A549 (cell line): ENCODE data around the gene SPAG7. TPM values are rescaled to one million over a fixed set of nuclear protein-coding genes. Genes with fewer than 3 reads are reported as not detected.
A peak's percentile ranks its signal among the peaks of the same experiment; 100 is the strongest.

Experiments used
- ATAC-seq, 2 experiments: fragments of 200-7000 bp in 1 of 2; fragments of >200 bp in 1 of 2; cut with Nextera tagmentation in 1 of 2; cut with Tn5 transposase in 1 of 2; 3 replicates each; pipeline versions ENCODE4 v1.8.0 to v1.9.1; 2018 to 2020; ENCODE audit warnings: mild to moderate bottlenecking in 1 of 2, moderate library complexity in 1 of 2
- CTCF ChIA-PET: fragments of 300-600 bp; sonication (Branson Sonifier 250); formaldehyde crosslinking; extraction: SDS; loops from one replicate; lab custom pipeline; 2021; ENCODE audit warnings: antibody characterized with exemption, inconsistent platforms; lab: Yijun Ruan, JAX
- POLR2A ChIA-PET: fragments of 350-600 bp; formaldehyde crosslinking; extraction: SDS; loops from one replicate; lab custom pipeline; 2021; ENCODE audit warnings: antibody characterized with exemption, inconsistent platforms; lab: Yijun Ruan, JAX
- DNase-seq, 2 experiments: peaks; one replicate each; pipeline versions ENCODE4 v3.0.0 to v3.0.0-alpha.2; 2011 to 2016; ENCODE audit warnings: low read depth in 1 of 2, low spot score in 1 of 2
- FAIRE-seq: peaks from 2 replicates; lab custom pipeline; 2011; peaks lifted over from hg19 to GRCh38; lab: Jason Lieb, UNC
- H3K27ac ChIP-seq, 2 experiments: fragments of >200 bp; sonication (Bioruptor Twin); formaldehyde crosslinking; 3 replicates each; pipeline ENCODE4 v1.5.1; 2016 to 2017
- H3K4me1 ChIP-seq: fragments of >200 bp; sonication (Bioruptor Twin); formaldehyde crosslinking; 3 replicates; pipeline ENCODE4 v1.6.1; 2016
- H3K4me2 ChIP-seq: fragments of >200 bp; sonication (Bioruptor Twin); formaldehyde crosslinking; 3 replicates; pipeline ENCODE4 v1.6.1; 2016
- H3K4me3 ChIP-seq: fragments of >200 bp; sonication (Bioruptor Twin); formaldehyde crosslinking; 3 replicates; pipeline ENCODE4 v1.5.1; 2016
- H3K9me3 ChIP-seq: fragments of >200 bp; sonication (Bioruptor Twin); formaldehyde crosslinking; 3 replicates; pipeline ENCODE4 v1.6.1; 2016
- ATOH8 ChIP-seq: fragments of 250-450 bp; sonication (Bioruptor Pico); IDR thresholded peaks from 2 replicates; pipeline ENCODE4 v1.5.0; 2020; ENCODE audit warnings: low read depth, mild to moderate bottlenecking, moderate library complexity
- BCL3 ChIP-seq: fragments of >200 bp; sonication (Bioruptor Twin); formaldehyde crosslinking; IDR thresholded peaks from 3 replicates; pipeline ENCODE4 v1.6.1; 2016
- CHD4 ChIP-seq: fragments of 200-600 bp; sonication (generic); IDR thresholded peaks from 2 replicates; pipeline ENCODE4 v1.6.1; 2016; ENCODE audit warnings: antibody characterized with exemption, mild to moderate bottlenecking, borderline replicate concordance
- E2F6 ChIP-seq: IDR thresholded peaks from 2 replicates; pipeline ENCODE4 v1.6.1; 2012; ENCODE audit warnings: low read depth, borderline replicate concordance
- EHMT2 ChIP-seq: fragments of 200-600 bp; sonication (generic); IDR thresholded peaks from 2 replicates; pipeline ENCODE4 v1.6.1; 2016; ENCODE audit warnings: antibody characterized with exemption, low read depth, mild to moderate bottlenecking, moderate library complexity
- GATA3 ChIP-seq: IDR thresholded peaks from 2 replicates; pipeline ENCODE4 v1.6.1; 2012; ENCODE audit warnings: borderline replicate concordance
- HEYL ChIP-seq: fragments of 250-450 bp; sonication (Bioruptor Pico); IDR thresholded peaks from 2 replicates; pipeline ENCODE4 v1.8.0; 2021; ENCODE audit warnings: mild to moderate bottlenecking, moderate library complexity
- HMGXB4 ChIP-seq: fragments of 250-450 bp; sonication (Bioruptor Pico); IDR thresholded peaks from 2 replicates; pipeline ENCODE4 v1.5.0; 2021; ENCODE audit warnings: mild to moderate bottlenecking, moderate library complexity, borderline replicate concordance
- JUN ChIP-seq, 2 experiments: fragments of >200 bp; sonication (Bioruptor Twin); formaldehyde crosslinking; IDR thresholded peaks; 2 replicates in 1 of 2; 3 replicates in 1 of 2; pipeline ENCODE4 v1.6.1; 2016 to 2017
- KDM5A ChIP-seq: fragments of 200-600 bp; sonication (generic); IDR thresholded peaks from 2 replicates; pipeline ENCODE4 v1.6.1; 2016; ENCODE audit warnings: antibody characterized with exemption, mild to moderate bottlenecking
- MAZ ChIP-seq: fragments of 150-350 bp; IDR thresholded peaks from 2 replicates; pipeline ENCODE4 v1.6.1; 2014; ENCODE audit warnings: antibody characterized with exemption, low read depth, low read length, borderline replicate concordance
- MYC ChIP-seq: IDR thresholded peaks from 2 replicates; pipeline ENCODE4 v1.6.1; 2012; ENCODE audit warnings: mild to moderate bottlenecking, inconsistent platforms, low read length, improper control_type of control experiment, borderline replicate concordance
- NFE2L2 ChIP-seq: fragments of 150-350 bp; conservative IDR thresholded peaks from 2 replicates; pipeline ENCODE4 v1.6.1; 2014; ENCODE audit warnings: low read length
- PBX3 ChIP-seq: IDR thresholded peaks from 2 replicates; pipeline ENCODE4 v1.6.1; 2012
- PHF8 ChIP-seq: fragments of 200-600 bp; sonication (generic); IDR thresholded peaks from 2 replicates; pipeline ENCODE4 v1.6.1; 2016; ENCODE audit warnings: low read depth, mild to moderate bottlenecking, antibody characterized with exemption, moderate library complexity, borderline replicate concordance
- POLR2A ChIP-seq: IDR thresholded peaks from 2 replicates; pipeline ENCODE4 v1.6.1; 2012; ENCODE audit warnings: mild to moderate bottlenecking, low read length
- POLR2AphosphoS2 ChIP-seq: conservative IDR thresholded peaks from 2 replicates; pipeline ENCODE4 v1.6.1; 2012; ENCODE audit warnings: low read length, improper control_type of control experiment, inconsistent platforms
- RAD21 ChIP-seq, 2 experiments: fragments of >200 bp in 1 of 2; sonication (Bioruptor Twin) in 1 of 2; formaldehyde crosslinking in 1 of 2; IDR thresholded peaks in 1 of 2; conservative IDR thresholded peaks in 1 of 2; 2 replicates in 1 of 2; 3 replicates in 1 of 2; pipeline ENCODE4 v1.6.1; 2012 to 2018; ENCODE audit warnings: inconsistent platforms in 1 of 2
- RFX5 ChIP-seq: fragments of 450-650 bp; IDR thresholded peaks from 2 replicates; pipeline ENCODE4 v1.7.1; 2014; ENCODE audit warnings: antibody characterized with exemption, mild to moderate bottlenecking, moderate library complexity
- SMC3 ChIP-seq: fragments of >200 bp; sonication (Bioruptor Twin); formaldehyde crosslinking; IDR thresholded peaks from 3 replicates; pipeline ENCODE4 v1.6.1; 2018; ENCODE audit warnings: inconsistent platforms
- TP53 ChIP-seq: fragments of 250-450 bp; sonication (Bioruptor Pico); IDR thresholded peaks from 2 replicates; pipeline ENCODE4 v1.5.0; 2021; ENCODE audit warnings: mild to moderate bottlenecking, moderate library complexity
- ZFP36 ChIP-seq: fragments of 450-650 bp; IDR thresholded peaks from 2 replicates; pipeline ENCODE4 v1.6.1; 2014; ENCODE audit warnings: borderline replicate concordance; ENCODE audit not compliant: partially characterized antibody
- WGBS: methylation state at CpG from one replicate; pipeline ENCODE4 v1.1.6; 2017; ENCODE audit errors: missing lambda C conversion rate; 5-methylcytosine and 5-hydroxymethylcytosine counted together
- polyA minus RNA-seq: library from RNA; depleted of rRNA, polyadenylated mRNA; stranded (reverse); fragments of >200 nt; gene quantifications from 2 replicates; pipeline ENCODE4 v1.2.3, GENCODE V29; 2011; rRNA and poly(A)+ RNA removed
- polyA plus RNA-seq, 4 experiments: library from polyadenylated mRNA; depleted of rRNA in 3 of 4; stranded (reverse); fragments of >200 nt; fragmentation: RNase III in 1 of 4; extraction: RNeasy Plus Mini Kit Qiagen cat#74134 plus additional on column Dnase treatment in 1 of 4; gene quantifications; 2 replicates in 3 of 4; 3 replicates in 1 of 4; pipeline ENCODE4 v1.2.3, GENCODE V29; 2011 to 2017
- TF ChIP-seq, protein P1 (sequence below): IDR thresholded peaks from 2 replicates; pipeline ENCODE4 v1.6.1; 2012

Gene SPAG7, protein sequence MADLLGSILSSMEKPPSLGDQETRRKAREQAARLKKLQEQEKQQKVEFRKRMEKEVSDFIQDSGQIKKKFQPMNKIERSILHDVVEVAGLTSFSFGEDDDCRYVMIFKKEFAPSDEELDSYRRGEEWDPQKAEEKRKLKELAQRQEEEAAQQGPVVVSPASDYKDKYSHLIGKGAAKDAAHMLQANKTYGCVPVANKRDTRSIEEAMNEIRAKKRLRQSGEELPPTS
- 72.6 and 94.9 TPM in 2 replicates for polyA plus RNA-seq (2011; rRNA removed)
- polyA plus RNA-seq (2012; cell fraction: cytosol; rRNA removed): 83.2 and 107 TPM in 2 replicates
- 65.1 and 68.1 TPM in 2 replicates for polyA plus RNA-seq (2012; cell fraction: nucleus; rRNA removed)
- polyA plus RNA-seq (2017; fragmentation: RNase III; extraction: RNeasy Plus Mini Kit Qiagen cat#74134 plus additional on column Dnase treatment): 101 to 102 TPM (median 102 TPM) in 3 replicates
- polyA minus RNA-seq: 32.7 and 36.0 TPM in 2 replicates

DNA sequence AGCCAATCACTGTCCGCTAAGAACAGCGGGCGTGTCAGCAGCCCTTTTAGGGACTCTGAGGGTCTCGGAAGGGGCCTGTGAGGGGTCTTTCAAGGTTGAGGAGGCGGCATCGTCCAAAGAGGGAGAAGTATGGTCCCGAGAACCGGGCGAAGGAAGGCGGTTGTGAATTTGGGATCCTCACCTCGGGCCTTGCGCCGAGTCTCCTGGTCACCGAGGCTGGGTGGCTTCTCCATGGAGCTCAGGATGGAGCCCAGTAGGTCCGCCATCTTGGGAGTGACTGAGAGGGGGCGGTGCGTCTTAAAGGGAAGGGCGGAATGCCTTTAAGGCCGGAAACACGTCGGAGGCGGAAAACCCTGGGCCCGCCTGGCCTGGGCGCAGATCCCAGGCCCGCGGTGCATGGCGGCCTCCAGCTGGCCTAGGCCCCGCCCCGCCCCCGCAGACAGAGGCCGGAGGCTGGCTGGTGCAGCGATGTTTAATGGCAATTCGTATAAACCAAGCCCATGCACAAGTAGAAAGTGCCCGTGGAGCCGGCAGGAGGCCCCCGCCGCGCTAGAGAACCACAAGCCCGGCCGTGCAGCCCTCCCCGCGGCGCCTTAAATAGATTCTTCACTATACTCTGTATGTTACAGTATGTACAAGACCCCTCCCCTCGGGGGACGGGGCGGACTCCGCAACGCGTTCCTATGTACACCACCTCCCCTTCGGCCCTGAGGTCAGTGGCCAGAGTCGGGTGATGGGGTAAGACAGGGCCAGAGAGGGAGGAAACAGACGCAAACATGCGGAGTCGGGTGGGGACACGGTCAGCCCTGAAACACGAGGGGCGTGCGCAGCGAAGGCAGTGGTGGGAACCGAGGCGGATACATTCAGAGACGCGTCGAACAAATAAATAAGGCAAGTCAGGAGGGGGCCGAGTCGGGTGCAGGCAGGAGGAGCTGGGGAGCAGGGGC, at the start of gene SPAG7:
TSS of gene SPAG7 (minus strand) at position 279 of the 947 bp plus-strand sequence. CDS start at position 266, 13 bp downstream.
- no peak for TF ChIP-seq NFE2L2
- peak; percentile 82 to 97; a peak in 4 of 5 replicates for TF ChIP-seq JUN (IDR thresholded peaks at IDR 0.05)
- 0 out of 2 replicates have a peak, but pooled peaks have one; percentile 44 for TF ChIP-seq KDM5A
- TF ChIP-seq E2F6: peak; percentile 46; the same call in 1 of the 2 replicates
- peak; percentile 77; the same call in 1 of the 2 replicates for TF ChIP-seq MAZ
- TF ChIP-seq RAD21 (conservative IDR thresholded peaks at IDR 0.05 in 1 of 2, IDR thresholded peaks at IDR 0.05 in 1 of 2): peak; percentile 39 to 63
- no peak for TF ChIP-seq ZFP36
- TF ChIP-seq GATA3: peak; percentile 55; the same call in 1 of the 2 replicates
- TF ChIP-seq POLR2AphosphoS2: peak; percentile 63; the same call in 1 of the 2 replicates
- 0 out of 2 replicates have a peak, but pooled peaks have one; percentile 15 for TF ChIP-seq RFX5
- TF ChIP-seq PBX3: peak; percentile 84
- no peak for TF ChIP-seq EHMT2
- no peak for TF ChIP-seq CHD4
- peak; percentile 68; the same call in 1 of the 2 replicates for TF ChIP-seq MYC
- TF ChIP-seq HMGXB4 (CRISPR knock-in tag): peak; percentile 63; the same call in 1 of the 2 replicates
- peak; percentile 82 for TF ChIP-seq PHF8
- TF ChIP-seq POLR2A: peak; percentile 80
- TF ChIP-seq, protein P1, sequence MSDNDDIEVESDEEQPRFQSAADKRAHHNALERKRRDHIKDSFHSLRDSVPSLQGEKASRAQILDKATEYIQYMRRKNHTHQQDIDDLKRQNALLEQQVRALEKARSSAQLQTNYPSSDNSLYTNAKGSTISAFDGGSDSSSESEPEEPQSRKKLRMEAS: peak; percentile 90
- peak; percentile 54; the same call in 2 of the 3 replicates for TF ChIP-seq SMC3
- TF ChIP-seq TP53 (CRISPR knock-in tag): 0 out of 2 replicates have a peak, but pooled peaks have one; percentile 23
- TF ChIP-seq BCL3: peak; percentile 84
- TF ChIP-seq HEYL (CRISPR knock-in tag): no peak
- no peak for TF ChIP-seq ATOH8 (CRISPR knock-in tag)
- Histone ChIP-seq H3K4me3 (peak within 1 kb of the TSS; percentile 63), H3K27ac (peak within 1 kb of the TSS; percentile 94 to 95), H3K9me3 (no peaks in the 10 kb centered on the region), H3K4me1 (peaks cover 21% of the 10 kb centered on the region), H3K4me2 (peak within 1 kb of the TSS; percentile 89)
- POLR2A ChIA-PET: interaction anchor here (0.5 to 6.2 kb wide), 24 partner anchors 8 to 258 kb away, joined by 3 to 83 read pairs (median 4); partner anchors contain the start of genes CAMTA2, ENO3, PFN1 and PLD2
- WGBS: 6% methylated on average over 50 of the region's 66 CpGs
- CTCF ChIA-PET: interaction anchor here (0.5 to 11.2 kb wide), 18 partner anchors 11 to 1457 kb away, joined by 3 to 148 read pairs (median 4); partner anchors contain the start of genes CAMTA2, ENO3, PFN1 and RNF167
- peak; percentile 97 to 99 for DNase-seq
- peak; percentile 67 to 78 for ATAC-seq
- FAIRE-seq: no peak
